SJCRH30 (cell line): ENCODE measurements around the gene LMX1B. TPM values are rescaled to one million over a fixed set of nuclear protein-coding genes. Genes with fewer than 3 reads are reported as not detected.

Experiments used
- DNase-seq, 2 experiments: peaks; one replicate each; pipeline ENCODE4 v3.0.0-alpha.2; 2015 to 2020
- H3K27ac ChIP-seq: fragments of 250-450 bp; sonication (Bioruptor Pico); 2 replicates; pipeline ENCODE4 v1.5.1; 2020; ENCODE audit warnings: mild to moderate bottlenecking, moderate library complexity
- H3K27me3 ChIP-seq: fragments of 250-450 bp; sonication (Bioruptor Pico); 2 replicates; pipeline ENCODE4 v1.5.1; 2020; ENCODE audit warnings: mild to moderate bottlenecking, moderate library complexity
- H3K36me3 ChIP-seq: fragments of 250-450 bp; sonication (Bioruptor Pico); 2 replicates; pipeline ENCODE4 v1.5.1; 2020; ENCODE audit warnings: mild to moderate bottlenecking, moderate library complexity
- H3K4me1 ChIP-seq: fragments of 250-450 bp; sonication (Bioruptor Pico); 2 replicates; pipeline ENCODE4 v1.5.1; 2020; ENCODE audit warnings: mild to moderate bottlenecking, moderate library complexity
- H3K4me3 ChIP-seq: fragments of 250-450 bp; sonication (Bioruptor Pico); 2 replicates; pipeline ENCODE4 v1.5.1; 2020; ENCODE audit warnings: mild to moderate bottlenecking, moderate library complexity
- H3K9me3 ChIP-seq: fragments of 250-450 bp; sonication (Bioruptor Pico); replicated peaks from 2 replicates; pipeline ENCODE4 v1.5.1; 2020; ENCODE audit warnings: mild to moderate bottlenecking, moderate library complexity
- total RNA-seq: library from RNA; depleted of rRNA; stranded (reverse); fragments of >200 nt; shearing (Covaris generic); gene quantifications from 2 replicates; pipeline ENCODE4 v1.2.3, GENCODE V29; 2014

Gene LMX1B
- total RNA-seq, 1 experiment from 2014 or later, result 10.3 TPM

- peaks cover 12% of the 10 kb centered on the region for H3K4me1 ChIP-seq
- H3K4me3 ChIP-seq, result peak overlapping the region; percentile 87
- DNase-seq, result no peak
- no peaks in the 10 kb centered on the region for H3K36me3 ChIP-seq
- H3K27me3 ChIP-seq, result no peaks in the 10 kb centered on the region
- H3K27ac ChIP-seq, result no peak overlapping the region
- no peaks in the 10 kb centered on the region for H3K9me3 ChIP-seq
Observed at GRCh38 chr9:126611193-126611591, 2.5 kb upstream of the LMX1B start.

- Histone ChIP-seq H3K27me3 (no peaks in the 10 kb centered on the region), H3K27ac (no peak overlapping the region), H3K4me1 (peaks cover 6% of the 10 kb centered on the region), H3K9me3 (no peaks in the 10 kb centered on the region), H3K36me3 (no peaks in the 10 kb centered on the region), H3K4me3 (peak overlapping the region; percentile 87)
- peak; percentile 88 to 91 for DNase-seq
Observed at GRCh38 chr9:126611592-126612325, 2.0 kb upstream of the LMX1B start.

GRCh38 chr9:126612326-126612812 lies 1.4 kb upstream of the LMX1B start:
- no peak overlapping the region for H3K27ac ChIP-seq
- H3K27me3 ChIP-seq, result no peaks in the 10 kb centered on the region
- H3K4me1 ChIP-seq, result peaks cover 3% of the 10 kb centered on the region; the same call in 1 of the 2 replicates
- DNase-seq, result peak in 1 of 2 experiments; percentile 38
- no peaks in the 10 kb centered on the region for H3K9me3 ChIP-seq
- peak overlapping the region; percentile 87 for H3K4me3 ChIP-seq
- no peaks in the 10 kb centered on the region for H3K36me3 ChIP-seq

- DNase-seq, result peak; percentile 52 to 67
- Histone ChIP-seq H3K27me3 (no peaks in the 10 kb centered on the region), H3K4me3 (peak overlapping the region; percentile 87)
Observed at GRCh38 chr9:126612813-126613641, 701 bp upstream of the LMX1B start.

GRCh38 chr9:126614088-126614454 lies 343 bp downstream of the LMX1B start:
- H3K27ac ChIP-seq, result no peak overlapping the region
- peaks cover 3% of the 10 kb centered on the region; the same call in 1 of the 2 replicates for H3K4me1 ChIP-seq
- DNase-seq, result peak in 1 of 2 experiments; percentile 45
- no peaks in the 10 kb centered on the region for H3K36me3 ChIP-seq
- H3K27me3 ChIP-seq, result no peaks in the 10 kb centered on the region
- H3K9me3 ChIP-seq, result no peaks in the 10 kb centered on the region
- H3K4me3 ChIP-seq, result peak overlapping the region; percentile 87

More at GRCh38 chr9:126612813-126613641, 701 bp upstream of the LMX1B start:
- Histone ChIP-seq H3K9me3 (no peaks in the 10 kb centered on the region), H3K27ac (peak overlapping the region; percentile 48; the same call in 1 of the 2 replicates), H3K36me3 (no peaks in the 10 kb centered on the region), H3K4me1 (peaks cover 3% of the 10 kb centered on the region; the same call in 1 of the 2 replicates)

- Histone ChIP-seq H3K9me3 (no peaks in the 10 kb centered on the region), H3K4me3 (peak overlapping the region; percentile 87), H3K27ac (no peak overlapping the region), H3K27me3 (no peaks in the 10 kb centered on the region), H3K4me1 (peaks cover 3% of the 10 kb centered on the region; the same call in 1 of the 2 replicates), H3K36me3 (no peaks in the 10 kb centered on the region)
- no peak for DNase-seq
Observed at GRCh38 chr9:126614455-126615244, 922 bp downstream of the LMX1B start.

- Histone ChIP-seq H3K9me3 (no peaks in the 10 kb centered on the region), H3K27me3 (no peaks in the 10 kb centered on the region), H3K27ac (no peak overlapping the region), H3K36me3 (no peaks in the 10 kb centered on the region), H3K4me3 (no peak overlapping the region), H3K4me1 (peaks cover 3% of the 10 kb centered on the region; the same call in 1 of the 2 replicates)
- DNase-seq, result no peak
Observed at GRCh38 chr9:126615245-126615790, 1.6 kb downstream of the LMX1B start.

- H3K27me3 ChIP-seq, result no peaks in the 10 kb centered on the region
- no peaks in the 10 kb centered on the region for H3K36me3 ChIP-seq
- H3K4me3 ChIP-seq, result no peak overlapping the region
- no peaks in the 10 kb centered on the region for H3K9me3 ChIP-seq
- H3K27ac ChIP-seq, result no peak overlapping the region
- H3K4me1 ChIP-seq, result peaks cover 3% of the 10 kb centered on the region; the same call in 1 of the 2 replicates
- DNase-seq, result peak in 1 of 2 experiments; percentile 29
Observed at GRCh38 chr9:126615791-126616447, 2.2 kb downstream of the LMX1B start.

- Histone ChIP-seq H3K27ac (no peak overlapping the region), H3K4me3 (no peak overlapping the region), H3K9me3 (no peaks in the 10 kb centered on the region), H3K4me1 (0 out of 2 replicates have a peak, but pooled peaks cover 3% of the 10 kb centered on the region), H3K36me3 (no peaks in the 10 kb centered on the region), H3K27me3 (no peaks in the 10 kb centered on the region)
- no peak for DNase-seq
Observed at GRCh38 chr9:126616521-126616976, 2.8 kb downstream of the LMX1B start.

GRCh38 chr9:126617003-126617822 lies 3.5 kb downstream of the LMX1B start:
- Histone ChIP-seq H3K4me3 (no peak overlapping the region), H3K27ac (no peak overlapping the region), H3K4me1 (0 out of 2 replicates have a peak, but pooled peaks cover 3% of the 10 kb centered on the region), H3K9me3 (no peaks in the 10 kb centered on the region), H3K36me3 (no peaks in the 10 kb centered on the region), H3K27me3 (no peaks in the 10 kb centered on the region)
- no peak for DNase-seq

GRCh38 chr9:126617823-126618165 lies 4.1 kb downstream of the LMX1B start:
- no peak overlapping the region for H3K27ac ChIP-seq
- H3K36me3 ChIP-seq, result no peaks in the 10 kb centered on the region
- 0 out of 2 replicates have a peak, but pooled peaks cover 3% of the 10 kb centered on the region for H3K4me1 ChIP-seq
- no peaks in the 10 kb centered on the region for H3K27me3 ChIP-seq
- DNase-seq, result no peak
- no peak overlapping the region for H3K4me3 ChIP-seq
- H3K9me3 ChIP-seq, result no peaks in the 10 kb centered on the region

- no peaks in the 10 kb centered on the region for H3K9me3 ChIP-seq
- no peaks in the 10 kb centered on the region for H3K36me3 ChIP-seq
- 0 out of 2 replicates have a peak, but pooled peaks cover 3% of the 10 kb centered on the region for H3K4me1 ChIP-seq
- no peak overlapping the region for H3K27ac ChIP-seq
- no peaks in the 10 kb centered on the region for H3K27me3 ChIP-seq
- DNase-seq, result no peak
- H3K4me3 ChIP-seq, result no peak overlapping the region
Observed at GRCh38 chr9:126618190-126618584, 4.5 kb downstream of the LMX1B start.
